Effector memory CD8-positive, alpha-beta T cell (primary cell): ENCODE measurements around the gene TRPM2.

Experiments
- ATAC-seq: fragments of 150-1000 bp; cut with Tn5 transposase; replicated peaks from 2 replicates; pipeline ENCODE4 v1.10.0; 2021; ENCODE audit warnings: mild to moderate bottlenecking, moderate library complexity
- DNase-seq, 3 experiments: peaks; one replicate each; pipeline ENCODE4 v3.0.0; 2021
- H3K27ac Mint-ChIP-seq, 2 donors: one replicate each; pipeline ENCODE4 v1.8.0; 2022; ENCODE audit warnings: mild to moderate bottlenecking in 2 of 2, mixed read lengths in 2 of 2, moderate library complexity in 2 of 2
- H3K27me3 Mint-ChIP-seq, 2 donors: one replicate each; pipeline ENCODE4 v1.8.0; 2022; ENCODE audit warnings: mixed read lengths in 2 of 2
- H3K36me3 Mint-ChIP-seq: one replicate; pipeline ENCODE4 v1.8.0; 2022; ENCODE audit warnings: mild to moderate bottlenecking, moderate library complexity, mixed read lengths; ENCODE audit not compliant: insufficient read depth
- H3K4me1 Mint-ChIP-seq, 2 donors: one replicate each; pipeline ENCODE4 v1.8.0; 2022; ENCODE audit warnings: low read depth in 2 of 2, mixed read lengths in 2 of 2
- H3K4me3 Mint-ChIP-seq, 2 donors: one replicate each; pipeline ENCODE4 v1.8.0; 2022; ENCODE audit warnings: mild to moderate bottlenecking in 2 of 2, mixed read lengths in 2 of 2, moderate library complexity in 2 of 2
- H3K9me3 Mint-ChIP-seq, 2 donors: one replicate each; pipeline ENCODE4 v1.8.0; 2022; ENCODE audit warnings: mixed read lengths in 2 of 2

Gene TRPM2

GRCh38 chr21:44423941-44424607 is 70.7 kb downstream of the TRPM2 start:
- ATAC-seq (no peak), DNase-seq (no peak)
- H3K9me3 Mint-ChIP-seq: peaks cover 5 to 8% of the 10 kb centered on the region in 2 donors
- H3K36me3 Mint-ChIP-seq: no peaks in the 10 kb centered on the region
- no peak overlapping the region for H3K4me3 Mint-ChIP-seq
- no peak overlapping the region for H3K27ac Mint-ChIP-seq
- no peaks in the 10 kb centered on the region for H3K27me3 Mint-ChIP-seq
- H3K4me1 Mint-ChIP-seq: peaks cover 3 to 5% of the 10 kb centered on the region in 2 donors

- Mint-ChIP-seq H3K4me3 (no peak overlapping the region), H3K27ac (no peak overlapping the region), H3K4me1 (peaks cover 3 to 5% of the 10 kb centered on the region in 2 donors), H3K9me3 (peaks cover 1% of the 10 kb centered on the region in 2 donors), H3K27me3 (no peaks in the 10 kb centered on the region), H3K36me3 (no peaks in the 10 kb centered on the region)
- ATAC-seq: no peak
- DNase-seq: no peak
Observed at GRCh38 chr21:44424608-44425306, 71.3 kb downstream of the TRPM2 start.

- H3K4me3 Mint-ChIP-seq: no peak overlapping the region
- H3K27me3 Mint-ChIP-seq: no peaks in the 10 kb centered on the region
- no peaks in the 10 kb centered on the region for H3K9me3 Mint-ChIP-seq
- ATAC-seq: no peak
- DNase-seq: no peak
- peaks cover 3 to 5% of the 10 kb centered on the region in 2 donors for H3K4me1 Mint-ChIP-seq
- no peak overlapping the region for H3K27ac Mint-ChIP-seq
- H3K36me3 Mint-ChIP-seq: no peaks in the 10 kb centered on the region
Observed at GRCh38 chr21:44425307-44425894, 72.0 kb downstream of the TRPM2 start.

GRCh38 chr21:44425895-44426662 is 72.7 kb downstream of the TRPM2 start:
- Mint-ChIP-seq H3K27ac (no peak overlapping the region), H3K4me3 (no peak overlapping the region), H3K36me3 (no peaks in the 10 kb centered on the region), H3K27me3 (no peaks in the 10 kb centered on the region), H3K4me1 (peaks cover 3 to 5% of the 10 kb centered on the region in 2 donors), H3K9me3 (peaks cover 2 to 5% of the 10 kb centered on the region in 2 donors)
- ATAC-seq: no peak
- no peak for DNase-seq

GRCh38 chr21:44426663-44427191 is 73.3 kb downstream of the TRPM2 start:
- Mint-ChIP-seq H3K27me3 (no peaks in the 10 kb centered on the region), H3K4me3 (no peak overlapping the region), H3K27ac (no peak overlapping the region), H3K36me3 (no peaks in the 10 kb centered on the region), H3K9me3 (peaks cover 3 to 10% of the 10 kb centered on the region in 2 donors), H3K4me1 (peaks cover 3 to 5% of the 10 kb centered on the region in 2 donors)
- DNase-seq (no peak), ATAC-seq (no peak)

- ATAC-seq (peak; percentile 12), DNase-seq (no peak)
- H3K4me1 Mint-ChIP-seq: peaks cover 3 to 5% of the 10 kb centered on the region in 2 donors
- no peak overlapping the region for H3K27ac Mint-ChIP-seq
- no peaks in the 10 kb centered on the region for H3K36me3 Mint-ChIP-seq
- H3K4me3 Mint-ChIP-seq: no peak overlapping the region
- peaks cover 4 to 18% of the 10 kb centered on the region in 2 donors for H3K9me3 Mint-ChIP-seq
- H3K27me3 Mint-ChIP-seq: peaks cover 0 to 2% of the 10 kb centered on the region in 2 donors
Observed at GRCh38 chr21:44427241-44428120, 74.1 kb downstream of the TRPM2 start.

GRCh38 chr21:44428281-44428960 is 75.0 kb downstream of the TRPM2 start:
- H3K4me3 Mint-ChIP-seq: no peak overlapping the region
- ATAC-seq: peak; percentile 68

GRCh38 chr21:44429894-44430293 is 76.5 kb downstream of the TRPM2 start:
- Mint-ChIP-seq H3K27ac (no peak overlapping the region), H3K4me1 (peaks cover 5% of the 10 kb centered on the region in 2 donors), H3K9me3 (peaks cover 4 to 19% of the 10 kb centered on the region in 2 donors), H3K4me3 (no peak overlapping the region), H3K36me3 (peaks cover 2% of the 10 kb centered on the region), H3K27me3 (peaks cover 0 to 9% of the 10 kb centered on the region in 2 donors)
- DNase-seq (no peak), ATAC-seq (no peak)

More at GRCh38 chr21:44428281-44428960, 75.0 kb downstream of the TRPM2 start:
- Mint-ChIP-seq H3K36me3 (no peaks in the 10 kb centered on the region), H3K9me3 (peaks cover 4 to 19% of the 10 kb centered on the region in 2 donors), H3K4me1 (peaks cover 3 to 5% of the 10 kb centered on the region in 2 donors), H3K27me3 (peaks cover 0 to 9% of the 10 kb centered on the region in 2 donors), H3K27ac (no peak overlapping the region)
- DNase-seq: peak; percentile 55 to 72 (median 61)

GRCh38 chr21:44431300-44431699 is 77.9 kb downstream of the TRPM2 start:
- ATAC-seq (no peak), DNase-seq (no peak)
- peaks cover 2% of the 10 kb centered on the region for H3K36me3 Mint-ChIP-seq
- no peak overlapping the region for H3K27ac Mint-ChIP-seq
- peaks cover 4 to 19% of the 10 kb centered on the region in 2 donors for H3K9me3 Mint-ChIP-seq
- H3K4me3 Mint-ChIP-seq: no peak overlapping the region
- peaks cover 5% of the 10 kb centered on the region in 2 donors for H3K4me1 Mint-ChIP-seq
- peaks cover 0 to 15% of the 10 kb centered on the region in 2 donors for H3K27me3 Mint-ChIP-seq

GRCh38 chr21:44432841-44433790 is 79.7 kb downstream of the TRPM2 start:
- peak overlapping the region in 1 of 2 donors; percentile 20 for H3K27ac Mint-ChIP-seq
- DNase-seq: no peak
- peaks cover 0 to 15% of the 10 kb centered on the region in 2 donors for H3K27me3 Mint-ChIP-seq
- H3K4me1 Mint-ChIP-seq: peaks cover 0 to 2% of the 10 kb centered on the region in 2 donors
- H3K9me3 Mint-ChIP-seq: peaks cover 4 to 19% of the 10 kb centered on the region in 2 donors
- H3K4me3 Mint-ChIP-seq: no peak overlapping the region
- no peak for ATAC-seq
- H3K36me3 Mint-ChIP-seq: peaks cover 2% of the 10 kb centered on the region
